Activated CD4-positive, alpha-beta memory T cell treated with anti-CD3 and anti-CD28 coated beads for 36 hours (primary cell): Measurements from ENCODE around the gene FOXC2. TPM values are rescaled to one million over a fixed set of nuclear protein-coding genes. Genes with fewer than 3 reads are reported as not detected.
A peak's percentile ranks its signal among the peaks of the same experiment; 100 is the strongest.

Experiments used
- CTCF ChIA-PET: fragments of 350-600 bp; sonication (Branson Sonifier 250); formaldehyde crosslinking; loops from one replicate; lab custom pipeline; 2021; ENCODE audit warnings: antibody characterized with exemption, inconsistent platforms; lab: Charles Lee
- POLR2A ChIA-PET: fragments of 350-600 bp; sonication (Branson Sonifier 250); formaldehyde crosslinking; loops from one replicate; lab custom pipeline; 2021; ENCODE audit warnings: antibody characterized with exemption; lab: Charles Lee
- DNase-seq: peaks from one replicate; pipeline ENCODE4 v3.0.0-alpha.2; 2020
- H3K27ac Mint-ChIP-seq: one replicate; pipeline ENCODE4 v1.8.0; 2021; ENCODE audit warnings: mixed read lengths
- H3K27me3 Mint-ChIP-seq: one replicate; pipeline ENCODE4 v1.8.0; 2021; ENCODE audit warnings: mixed read lengths
- H3K36me3 Mint-ChIP-seq: one replicate; pipeline ENCODE4 v1.8.0; 2021; ENCODE audit warnings: mixed read lengths
- H3K4me1 Mint-ChIP-seq: one replicate; pipeline ENCODE4 v1.8.0; 2021; ENCODE audit warnings: low read depth, mixed read lengths
- H3K4me3 Mint-ChIP-seq: one replicate; pipeline ENCODE4 v1.8.0; 2021; ENCODE audit warnings: mild to moderate bottlenecking, mixed read lengths
- H3K9me3 Mint-ChIP-seq: one replicate; pipeline ENCODE4 v1.8.0; 2021; ENCODE audit warnings: mixed read lengths
- intact Hi-C: fragments of 100-400 bp; cut with micrococcal nuclease; formaldehyde crosslinking; loops from one replicate; pipeline ENCODE4 v1.15.1; 2023
- total RNA-seq, 2 experiments: library from RNA; stranded (reverse); gene quantifications; one replicate each; pipeline ENCODE4 v1.2.3, GENCODE V29; 2021

Gene FOXC2
- total RNA-seq, 2 experiments from 2014 or later = not detected

GRCh38 chr16:86549076-86549892, 17.3 kb upstream of the FOXC2 start:
- peak; percentile 55 for DNase-seq
- intact Hi-C loops = no loop called here
- H3K27ac Mint-ChIP-seq = peak overlapping the region; percentile 23
- ChIA-PET CTCF (no interaction called here), POLR2A (no interaction called here)
- H3K4me1 Mint-ChIP-seq = peaks cover 13% of the 10 kb centered on the region
- no peaks in the 10 kb centered on the region for H3K9me3 Mint-ChIP-seq
- H3K36me3 Mint-ChIP-seq = peaks cover 30% of the 10 kb centered on the region
- H3K4me3 Mint-ChIP-seq = no peak overlapping the region
- no peaks in the 10 kb centered on the region for H3K27me3 Mint-ChIP-seq

- POLR2A ChIA-PET = no interaction called here
- intact Hi-C loops = no loop called here
- no peaks in the 10 kb centered on the region for H3K9me3 Mint-ChIP-seq
- no peaks in the 10 kb centered on the region for H3K27me3 Mint-ChIP-seq
- DNase-seq = no peak
- H3K27ac Mint-ChIP-seq = no peak overlapping the region
- H3K36me3 Mint-ChIP-seq = peaks cover 25% of the 10 kb centered on the region
- CTCF ChIA-PET = no interaction called here
- H3K4me3 Mint-ChIP-seq = no peak overlapping the region
- H3K4me1 Mint-ChIP-seq = peaks cover 14% of the 10 kb centered on the region
Observed at GRCh38 chr16:86549893-86550190, 16.8 kb upstream of the FOXC2 start.

- H3K4me3 Mint-ChIP-seq = no peak overlapping the region
- H3K4me1 Mint-ChIP-seq = peaks cover 14% of the 10 kb centered on the region
- ChIA-PET CTCF (no interaction called here), POLR2A (no interaction called here)
- H3K27me3 Mint-ChIP-seq = no peaks in the 10 kb centered on the region
- intact Hi-C loops = no loop called here
- no peak for DNase-seq
- no peaks in the 10 kb centered on the region for H3K9me3 Mint-ChIP-seq
- H3K27ac Mint-ChIP-seq = no peak overlapping the region
- peaks cover 22% of the 10 kb centered on the region for H3K36me3 Mint-ChIP-seq
Observed at GRCh38 chr16:86550281-86550680, 16.3 kb upstream of the FOXC2 start.

GRCh38 chr16:86553356-86553755, 13.3 kb upstream of the FOXC2 start:
- ChIA-PET CTCF (interaction anchor here (1.1 kb wide), 1 partner anchor 33 kb away, joined by 3 read pairs; no protein-coding TSS in a partner anchor), POLR2A (no interaction called here)
- H3K36me3 Mint-ChIP-seq = peaks cover 14% of the 10 kb centered on the region
- intact Hi-C loops = no loop called here
- peaks cover 17% of the 10 kb centered on the region for H3K4me1 Mint-ChIP-seq
- H3K9me3 Mint-ChIP-seq = no peaks in the 10 kb centered on the region
- H3K27me3 Mint-ChIP-seq = no peaks in the 10 kb centered on the region
- no peak overlapping the region for H3K27ac Mint-ChIP-seq
- H3K4me3 Mint-ChIP-seq = no peak overlapping the region
- no peak for DNase-seq

GRCh38 chr16:86554599-86554916, 12.1 kb upstream of the FOXC2 start:
- peaks cover 13% of the 10 kb centered on the region for H3K36me3 Mint-ChIP-seq
- H3K9me3 Mint-ChIP-seq = no peaks in the 10 kb centered on the region
- H3K27ac Mint-ChIP-seq = peak overlapping the region; percentile 93
- H3K4me3 Mint-ChIP-seq = peak overlapping the region; percentile 87
- DNase-seq = no peak
- CTCF ChIA-PET = no interaction called here
- intact Hi-C loops = no loop called here
- POLR2A ChIA-PET = no interaction called here
- H3K4me1 Mint-ChIP-seq = peaks cover 14% of the 10 kb centered on the region
- H3K27me3 Mint-ChIP-seq = peaks cover 4% of the 10 kb centered on the region

- H3K27ac Mint-ChIP-seq = peak within 1 kb of the TSS; percentile 93
- peaks cover 7% of the 10 kb centered on the region for H3K27me3 Mint-ChIP-seq
- H3K9me3 Mint-ChIP-seq = no peaks in the 10 kb centered on the region
- H3K4me3 Mint-ChIP-seq = peak within 1 kb of the TSS; percentile 87
- CTCF ChIA-PET = interaction anchor here (0.8 to 1.2 kb wide), 2 partner anchors 8 to 1080 kb away, joined by 3 read pairs; no protein-coding TSS in a partner anchor
- H3K4me1 Mint-ChIP-seq = peaks cover 14% of the 10 kb centered on the region
- DNase-seq = peak; percentile 96
- peaks cover 13% of the 10 kb centered on the region for H3K36me3 Mint-ChIP-seq
- POLR2A ChIA-PET = no interaction called here
- intact Hi-C loops = no loop called here
Observed at GRCh38 chr16:86554917-86555703, 11.5 kb upstream of the FOXC2 start, which contains the start of gene MTHFSD. TSS of gene MTHFSD (minus strand) at chr16:86555235. CDS start at chr16:86555184, 51 bp downstream.

- DNase-seq = no peak
- Mint-ChIP-seq H3K4me3 (peak overlapping the region; percentile 87), H3K4me1 (peaks cover 14% of the 10 kb centered on the region), H3K27me3 (peaks cover 9% of the 10 kb centered on the region), H3K9me3 (no peaks in the 10 kb centered on the region), H3K36me3 (peaks cover 13% of the 10 kb centered on the region), H3K27ac (peak overlapping the region; percentile 93)
- intact Hi-C loops = no loop called here
- CTCF ChIA-PET = interaction anchor here (0.8 to 1.2 kb wide), 2 partner anchors 8 to 1079 kb away, joined by 3 read pairs; no protein-coding TSS in a partner anchor
- POLR2A ChIA-PET = no interaction called here
Observed at GRCh38 chr16:86555704-86556075, 10.9 kb upstream of the FOXC2 start.

GRCh38 chr16:86556576-86556975, 10.1 kb upstream of the FOXC2 start:
- peak overlapping the region; percentile 87 for H3K4me3 Mint-ChIP-seq
- POLR2A ChIA-PET = no interaction called here
- intact Hi-C loops = no loop called here
- CTCF ChIA-PET = interaction anchor here (1.0 kb wide), 1 partner anchor 506 kb away, joined by 4 read pairs; no protein-coding TSS in a partner anchor
- H3K36me3 Mint-ChIP-seq = peaks cover 10% of the 10 kb centered on the region
- H3K27ac Mint-ChIP-seq = no peak overlapping the region
- H3K27me3 Mint-ChIP-seq = peaks cover 11% of the 10 kb centered on the region
- no peaks in the 10 kb centered on the region for H3K9me3 Mint-ChIP-seq
- peaks cover 14% of the 10 kb centered on the region for H3K4me1 Mint-ChIP-seq
- no peak for DNase-seq

- H3K27me3 Mint-ChIP-seq = peaks cover 12% of the 10 kb centered on the region
- no peak overlapping the region for H3K4me3 Mint-ChIP-seq
- intact Hi-C loops = no loop called here
- H3K4me1 Mint-ChIP-seq = peaks cover 13% of the 10 kb centered on the region
- ChIA-PET CTCF (no interaction called here), POLR2A (no interaction called here)
- no peak overlapping the region for H3K27ac Mint-ChIP-seq
- no peaks in the 10 kb centered on the region for H3K9me3 Mint-ChIP-seq
- no peak for DNase-seq
- peaks cover 10% of the 10 kb centered on the region for H3K36me3 Mint-ChIP-seq
Observed at GRCh38 chr16:86557587-86557986, 9.0 kb upstream of the FOXC2 start.

- Mint-ChIP-seq H3K27me3 (peaks cover 17% of the 10 kb centered on the region), H3K36me3 (peaks cover 8% of the 10 kb centered on the region), H3K27ac (no peak overlapping the region), H3K4me1 (peaks cover 14% of the 10 kb centered on the region), H3K4me3 (no peak overlapping the region), H3K9me3 (no peaks in the 10 kb centered on the region)
- intact Hi-C loops = no loop called here
- CTCF ChIA-PET = interaction anchor here (1.4 kb wide), 1 partner anchor 315 kb away, joined by 5 read pairs; no protein-coding TSS in a partner anchor
- POLR2A ChIA-PET = interaction anchor here (0.6 kb wide), 1 partner anchor 58 kb away, joined by 3 read pairs; no protein-coding TSS in a partner anchor
- no peak for DNase-seq
Observed at GRCh38 chr16:86558355-86559193, 8.1 kb upstream of the FOXC2 start.

GRCh38 chr16:86559802-86560305, 6.8 kb upstream of the FOXC2 start:
- peaks cover 29% of the 10 kb centered on the region for H3K27me3 Mint-ChIP-seq
- H3K36me3 Mint-ChIP-seq = peaks cover 2% of the 10 kb centered on the region
- intact Hi-C loops = loop anchor here (10.0 kb wide), 1 partner anchor 1075 kb away; no protein-coding TSS in a partner anchor
- H3K27ac Mint-ChIP-seq = no peak overlapping the region
- peaks cover 12% of the 10 kb centered on the region for H3K4me1 Mint-ChIP-seq
- POLR2A ChIA-PET = interaction anchor here (0.6 kb wide), 1 partner anchor 683 kb away, joined by 3 read pairs; no protein-coding TSS in a partner anchor
- CTCF ChIA-PET = no interaction called here
- DNase-seq = no peak
- H3K4me3 Mint-ChIP-seq = no peak overlapping the region
- H3K9me3 Mint-ChIP-seq = no peaks in the 10 kb centered on the region
